ENCODE measurements around the gene ZDHHC18. TPM values are rescaled to one million over a fixed set of nuclear protein-coding genes. Genes with fewer than 3 reads are reported as not detected.
"Not testable (repeated sequence)": the region's sequence is repeated elsewhere in the genome, so short reads cannot be mapped to it uniquely, and the experiment has no call there.

Gene ZDHHC18
- total RNA-seq, 1 donor: 16.4 TPM

DNA sequence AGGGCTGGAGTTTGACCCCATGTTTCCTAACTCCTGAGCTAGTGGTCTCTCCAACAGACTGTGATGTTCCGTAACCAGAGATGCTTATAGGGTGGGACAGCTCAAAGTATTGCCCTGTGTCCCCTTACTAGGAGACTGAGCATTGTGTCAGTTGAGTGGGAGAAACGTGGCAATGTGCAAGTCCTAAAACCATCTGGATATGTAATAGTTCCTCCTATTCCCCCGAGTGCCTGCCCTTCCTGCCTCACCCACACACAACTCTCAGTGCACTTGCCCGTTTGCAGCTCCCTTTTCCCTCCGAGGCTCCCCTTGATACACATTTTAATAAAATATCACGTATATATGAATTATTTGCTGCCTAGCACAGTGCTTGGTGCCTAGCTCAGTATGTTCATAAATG is 35.3 kb upstream of the ZDHHC18 start:
- no peak for DNase-seq (ENCODE audit: low read depth)
- no peak for TF ChIP-seq CTCF (IDR thresholded peaks at IDR 0.05; ENCODE audit: insufficient read depth, low read depth, low read length)
- no peak overlapping the region for H3K4me3 ChIP-seq (ENCODE audit: low read depth, low read length)

GRCh38 chr1:26791626-26792025 is 34.9 kb upstream of the ZDHHC18 start:
- DNase-seq (ENCODE audit: low read depth): no peak
- TF ChIP-seq CTCF (IDR thresholded peaks at IDR 0.05; ENCODE audit: insufficient read depth, low read depth, low read length): no peak
- no peak overlapping the region for H3K4me3 ChIP-seq (ENCODE audit: low read depth, low read length)

DNA sequence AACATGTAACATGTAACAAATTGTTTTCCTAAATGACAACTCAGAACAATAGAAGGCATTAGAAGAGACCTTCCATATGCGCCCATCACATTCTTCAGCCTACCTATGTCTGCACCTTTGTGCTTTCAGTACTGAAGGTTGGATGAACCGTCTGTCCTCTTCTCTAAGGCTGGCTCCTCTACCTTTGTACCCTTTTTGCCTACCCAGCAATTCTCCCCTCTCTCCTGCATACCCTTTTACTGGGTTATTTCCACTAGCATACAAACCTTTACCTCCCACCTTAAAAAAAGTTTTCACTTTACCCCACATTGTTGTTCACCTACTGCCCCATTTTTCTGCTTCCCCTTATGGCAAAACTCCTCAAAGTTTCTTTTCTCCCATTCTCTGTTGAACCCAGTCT is 33.6 kb upstream of the ZDHHC18 start:
- DNase-seq (ENCODE audit: low read depth): no peak
- no peak for TF ChIP-seq CTCF (IDR thresholded peaks at IDR 0.05; ENCODE audit: insufficient read depth, low read depth, low read length)
- H3K4me3 ChIP-seq (ENCODE audit: low read depth, low read length): no peak overlapping the region

GRCh38 chr1:26794391-26794790 is 32.1 kb upstream of the ZDHHC18 start:
- no peak for DNase-seq (ENCODE audit: low read depth)
- no peak overlapping the region for H3K4me3 ChIP-seq (ENCODE audit: low read depth, low read length)
- no peak for TF ChIP-seq CTCF (IDR thresholded peaks at IDR 0.05; ENCODE audit: insufficient read depth, low read depth, low read length)

DNA sequence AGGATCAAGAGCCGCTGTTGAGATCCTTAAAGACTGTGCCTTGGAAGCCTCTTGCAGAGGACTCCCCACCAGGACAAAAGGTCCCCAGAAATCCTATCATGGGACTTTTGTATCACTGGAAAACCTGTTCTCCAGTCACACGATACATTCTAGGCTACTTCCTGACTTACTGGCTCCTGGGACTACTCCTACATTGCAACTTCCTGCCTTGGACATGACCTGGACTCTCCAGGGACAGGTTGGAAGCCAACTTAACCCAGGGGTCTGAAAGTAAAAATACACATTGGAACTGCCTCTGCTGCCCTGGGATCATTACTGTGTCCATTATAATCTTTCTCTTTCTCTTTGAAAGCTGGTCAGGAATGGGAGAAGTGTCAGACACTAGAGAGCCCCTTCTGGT is 28.9 kb upstream of the ZDHHC18 start:
- no peak for TF ChIP-seq CTCF (IDR thresholded peaks at IDR 0.05; ENCODE audit: insufficient read depth, low read depth, low read length)
- DNase-seq (ENCODE audit: low read depth): no peak
- H3K4me3 ChIP-seq (ENCODE audit: low read depth, low read length): no peak overlapping the region

- DNase-seq (ENCODE audit: low read depth): peak; percentile 82
- H3K4me3 ChIP-seq (ENCODE audit: low read depth, low read length): no peak overlapping the region
- no peak for TF ChIP-seq CTCF (IDR thresholded peaks at IDR 0.05; ENCODE audit: insufficient read depth, low read depth, low read length)
Measured at GRCh38 chr1:26799479-26800142, 26.9 kb upstream of the ZDHHC18 start.

GRCh38 chr1:26803932-26804331 is 22.6 kb upstream of the ZDHHC18 start:
- H3K4me3 ChIP-seq (ENCODE audit: low read depth, low read length); DNase-seq (ENCODE audit: low read depth): not testable (repeated sequence)

Measured in fibroblast of villous mesenchyme (primary cell).